MCF 10A (cell line): ENCODE results near the gene RABAC1. TPM values are rescaled to one million over a fixed set of nuclear protein-coding genes. Genes with fewer than 3 reads are reported as not detected.

Experiments used
- BruUV-seq: library from RNA; stranded (reverse); fragments of 400-500 nt; replicated peaks from 2 replicates; lab custom pipeline; 2021; lab: Mats Ljungman, UMichigan
- CTCF ChIA-PET: fragments of 300-600 bp; sonication (Branson Sonifier 250); formaldehyde crosslinking; extraction: SDS; loops from one replicate; lab custom pipeline; 2021; ENCODE audit warnings: antibody characterized with exemption, inconsistent platforms; lab: Yijun Ruan, JAX
- POLR2A ChIA-PET: fragments of 300-600, 350-650 bp; sonication (Branson Sonifier 250); formaldehyde crosslinking; extraction: SDS; loops from one replicate; lab custom pipeline; 2020; ENCODE audit warnings: antibody characterized with exemption, inconsistent platforms; lab: Yijun Ruan, JAX
- DNase-seq: peaks from one replicate; pipeline ENCODE4 v3.0.0-alpha.2; 2018; ENCODE audit not compliant: unreplicated experiment
- H3K27ac Mint-ChIP-seq: one replicate; pipeline ENCODE4 v1.8.0; 2022; ENCODE audit warnings: mild to moderate bottlenecking, low read depth, mixed read lengths; ENCODE audit not compliant: unreplicated experiment
- H3K27me3 Mint-ChIP-seq: one replicate; pipeline ENCODE4 v1.8.0; 2022; ENCODE audit warnings: mixed read lengths; ENCODE audit not compliant: insufficient read depth, unreplicated experiment
- H3K36me3 Mint-ChIP-seq: one replicate; pipeline ENCODE4 v1.8.0; 2022; ENCODE audit warnings: mild to moderate bottlenecking, moderate library complexity, mixed read lengths; ENCODE audit not compliant: insufficient read depth, unreplicated experiment
- H3K4me1 Mint-ChIP-seq: one replicate; pipeline ENCODE4 v1.8.0; 2022; ENCODE audit warnings: mixed read lengths; ENCODE audit not compliant: insufficient read depth, unreplicated experiment
- H3K4me3 Mint-ChIP-seq: one replicate; pipeline ENCODE4 v1.8.0; 2022; ENCODE audit warnings: mild to moderate bottlenecking, moderate library complexity, mixed read lengths; ENCODE audit not compliant: unreplicated experiment
- H3K9me3 Mint-ChIP-seq: one replicate; pipeline ENCODE4 v1.8.0; 2022; ENCODE audit warnings: mixed read lengths; ENCODE audit not compliant: unreplicated experiment
- intact Hi-C: fragments of 100-400 bp; cut with micrococcal nuclease; formaldehyde crosslinking; loops from 2 replicates; pipeline ENCODE4 v1.14.1; 2022
- total RNA-seq: library from RNA; stranded (reverse); gene quantifications from 2 replicates; pipeline ENCODE4 v1.2.3, GENCODE V29; 2022
- TF ChIP-seq, protein P1 (sequence below): fragments of 200-600 bp; IDR thresholded peaks from one replicate; pipeline ENCODE4 v1.8.0; 2022; ENCODE audit warnings: antibody characterized with exemption, mild to moderate bottlenecking; ENCODE audit not compliant: unreplicated experiment

Gene RABAC1
- total RNA-seq, 1 experiment from 2014 or later: 75.4 TPM

DNA sequence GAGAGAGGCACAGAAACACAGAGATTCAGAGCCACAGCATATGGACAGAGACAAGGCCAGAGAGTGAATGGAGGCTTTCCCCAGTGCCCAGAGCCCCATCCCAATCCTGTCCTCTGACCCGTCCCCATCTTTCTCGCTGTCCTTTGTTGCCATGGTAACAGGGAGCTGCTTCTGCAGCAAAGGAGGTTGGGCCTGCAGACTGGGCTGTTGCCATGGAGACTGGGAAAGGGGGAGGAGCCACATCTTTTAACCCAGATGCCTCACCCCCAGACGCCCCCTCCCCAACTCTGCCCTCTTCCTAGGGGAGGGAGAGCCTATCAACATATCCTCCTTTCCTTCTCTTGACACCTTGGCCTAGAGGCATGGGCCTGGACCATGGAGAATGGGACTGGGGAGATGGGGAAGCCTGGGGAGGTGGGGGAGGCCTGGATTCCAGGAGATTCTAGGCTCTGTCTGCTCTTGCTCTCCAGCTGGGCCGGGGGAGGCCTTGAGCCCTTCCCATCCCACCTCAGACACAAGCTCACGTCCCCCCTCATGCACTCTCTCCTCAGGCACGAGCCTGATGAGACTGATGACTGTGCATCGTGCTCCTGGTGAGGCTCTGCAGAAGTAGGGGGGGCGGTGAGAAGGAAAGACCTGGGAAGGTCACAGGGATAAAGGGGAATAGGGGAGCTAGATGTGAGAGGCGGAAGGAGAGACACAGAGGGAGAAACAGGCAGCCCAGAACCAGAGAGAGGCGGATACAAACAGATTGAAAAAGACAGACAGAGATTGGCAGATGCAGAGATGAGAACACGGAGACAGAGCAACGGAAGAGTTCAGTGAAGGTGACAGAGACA, 37.1 kb upstream of the RABAC1 start:
- no peak overlapping the region for H3K27ac Mint-ChIP-seq
- H3K9me3 Mint-ChIP-seq: no peaks in the 10 kb centered on the region
- TF ChIP-seq, protein P1, sequence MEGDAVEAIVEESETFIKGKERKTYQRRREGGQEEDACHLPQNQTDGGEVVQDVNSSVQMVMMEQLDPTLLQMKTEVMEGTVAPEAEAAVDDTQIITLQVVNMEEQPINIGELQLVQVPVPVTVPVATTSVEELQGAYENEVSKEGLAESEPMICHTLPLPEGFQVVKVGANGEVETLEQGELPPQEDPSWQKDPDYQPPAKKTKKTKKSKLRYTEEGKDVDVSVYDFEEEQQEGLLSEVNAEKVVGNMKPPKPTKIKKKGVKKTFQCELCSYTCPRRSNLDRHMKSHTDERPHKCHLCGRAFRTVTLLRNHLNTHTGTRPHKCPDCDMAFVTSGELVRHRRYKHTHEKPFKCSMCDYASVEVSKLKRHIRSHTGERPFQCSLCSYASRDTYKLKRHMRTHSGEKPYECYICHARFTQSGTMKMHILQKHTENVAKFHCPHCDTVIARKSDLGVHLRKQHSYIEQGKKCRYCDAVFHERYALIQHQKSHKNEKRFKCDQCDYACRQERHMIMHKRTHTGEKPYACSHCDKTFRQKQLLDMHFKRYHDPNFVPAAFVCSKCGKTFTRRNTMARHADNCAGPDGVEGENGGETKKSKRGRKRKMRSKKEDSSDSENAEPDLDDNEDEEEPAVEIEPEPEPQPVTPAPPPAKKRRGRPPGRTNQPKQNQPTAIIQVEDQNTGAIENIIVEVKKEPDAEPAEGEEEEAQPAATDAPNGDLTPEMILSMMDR: no peak
- CTCF ChIA-PET: no interaction called here
- H3K4me1 Mint-ChIP-seq: peaks cover 6% of the 10 kb centered on the region
- no peak overlapping the region for H3K4me3 Mint-ChIP-seq
- intact Hi-C loops: loop anchor here (5.0 kb wide), 1 partner anchor 36 kb away; no protein-coding TSS in a partner anchor
- POLR2A ChIA-PET: no interaction called here
- no TSS peak for BruUV-seq
- no peak for DNase-seq
- no peaks in the 10 kb centered on the region for H3K36me3 Mint-ChIP-seq
- peaks cover 82% of the 10 kb centered on the region for H3K27me3 Mint-ChIP-seq

DNA sequence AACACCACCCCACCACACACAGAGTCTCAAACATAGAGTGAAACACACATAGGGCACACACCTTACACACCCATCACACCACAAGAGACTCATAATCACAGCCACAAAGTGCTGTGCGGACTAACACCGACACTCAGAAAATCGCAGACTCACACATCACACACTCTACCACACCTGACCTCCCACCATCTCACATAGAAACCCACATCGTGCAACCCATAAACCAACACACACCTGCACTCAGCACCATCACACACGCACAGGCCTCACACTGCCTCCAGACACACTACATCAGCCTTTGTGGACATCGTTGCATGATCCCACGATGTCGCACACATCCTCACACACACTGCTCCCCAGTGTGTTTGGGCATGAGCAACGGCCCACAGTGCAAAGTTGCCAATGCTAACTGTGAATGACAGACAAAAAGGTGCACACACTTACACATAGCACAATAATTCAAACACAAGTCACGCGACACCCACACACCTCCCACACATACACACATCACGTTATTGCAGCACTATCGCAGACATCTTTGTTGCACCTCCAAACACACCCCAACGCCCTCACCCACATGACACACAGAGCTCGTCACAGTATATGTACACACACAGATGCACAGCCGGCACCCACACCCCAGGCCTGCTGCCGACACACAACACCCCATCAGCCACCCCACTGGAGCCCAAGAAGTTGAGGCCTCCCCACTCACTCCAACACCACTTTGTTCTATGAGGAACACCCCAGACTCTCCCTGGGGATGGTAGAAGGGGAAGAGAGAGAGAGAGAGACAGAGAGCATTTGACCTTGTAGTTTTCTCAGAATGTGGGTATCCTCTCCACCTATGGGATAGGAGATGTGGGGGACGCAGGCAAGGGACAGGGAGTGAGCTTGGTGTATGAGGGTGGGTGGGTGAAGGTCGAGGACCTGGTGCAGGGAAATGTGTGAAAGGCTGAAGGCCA, 36.2 kb upstream of the RABAC1 start:
- Mint-ChIP-seq H3K27me3 (peaks cover 73% of the 10 kb centered on the region), H3K9me3 (no peaks in the 10 kb centered on the region), H3K4me3 (no peak overlapping the region), H3K27ac (no peak overlapping the region), H3K36me3 (no peaks in the 10 kb centered on the region), H3K4me1 (peaks cover 6% of the 10 kb centered on the region)
- intact Hi-C loops: loop anchor here (5.0 kb wide), 1 partner anchor 37 kb away; no protein-coding TSS in a partner anchor
- no peak for DNase-seq
- ChIA-PET POLR2A (no interaction called here), CTCF (no interaction called here)
- TF ChIP-seq, protein P1: no peak
- no TSS peak for BruUV-seq

DNA sequence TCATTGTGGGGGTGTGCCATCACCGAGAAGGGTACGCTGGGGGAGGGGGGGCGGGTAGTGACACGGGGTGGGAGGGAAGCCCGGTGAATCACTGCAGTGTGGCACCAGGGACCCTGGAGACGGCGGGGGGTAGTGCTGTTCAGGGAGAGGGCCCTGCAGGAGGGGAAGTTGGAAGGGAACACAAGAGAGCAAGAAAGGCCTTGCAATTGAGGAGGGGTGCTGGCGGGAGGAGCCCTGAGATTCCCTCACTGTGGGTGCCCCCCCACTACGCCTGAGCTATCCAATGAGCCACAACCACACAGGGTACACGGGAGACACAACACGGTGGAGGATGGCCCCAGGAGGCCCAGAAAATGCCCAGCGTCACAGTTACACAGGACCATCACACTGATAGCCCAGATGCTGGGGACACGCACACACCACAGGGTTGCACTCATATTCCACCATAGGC, 35.4 kb upstream of the RABAC1 start:
- intact Hi-C loops: no loop called here
- CTCF ChIA-PET: no interaction called here
- POLR2A ChIA-PET: no interaction called here
- BruUV-seq: no TSS peak
- Mint-ChIP-seq H3K9me3 (no peaks in the 10 kb centered on the region), H3K4me3 (no peak overlapping the region), H3K27ac (no peak overlapping the region), H3K4me1 (peaks cover 5% of the 10 kb centered on the region), H3K27me3 (peaks cover 66% of the 10 kb centered on the region), H3K36me3 (no peaks in the 10 kb centered on the region)
- TF ChIP-seq, protein P1: no peak
- DNase-seq: no peak
